Fibroblast of skin of left biceps (primary cell): ENCODE measurements around the gene HDAC9.
"Not testable (repeated sequence)": the region's sequence is repeated elsewhere in the genome, so short reads cannot be mapped to it uniquely, and the experiment has no call there.

Experiments used
- DNase-seq, 2 experiments: peaks; one replicate each; pipeline ENCODE4 v3.0.0-alpha.2; 2013; ENCODE audit warnings: low read depth in 2 of 2

Gene HDAC9

DNA sequence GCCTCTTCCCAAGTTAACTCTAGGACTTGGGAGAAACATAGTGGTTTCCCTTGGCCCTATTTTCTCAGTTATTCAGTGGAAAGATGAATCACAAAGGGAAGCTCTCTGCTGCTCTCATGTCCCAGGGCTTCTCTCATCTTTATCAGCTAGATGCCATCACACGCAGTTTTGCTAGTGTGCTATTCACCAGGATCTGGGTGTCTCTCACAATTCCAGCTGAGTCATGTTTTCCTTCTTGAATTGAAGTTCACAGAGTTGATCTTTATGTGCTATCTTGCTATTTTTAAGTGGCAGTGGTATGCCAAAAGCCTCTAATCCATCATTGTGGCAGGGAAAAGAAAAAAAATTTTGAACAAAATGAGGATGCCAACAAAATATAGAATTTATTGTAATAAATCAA is 520.6 kb downstream of the HDAC9 start:
- no peak for DNase-seq

DNA sequence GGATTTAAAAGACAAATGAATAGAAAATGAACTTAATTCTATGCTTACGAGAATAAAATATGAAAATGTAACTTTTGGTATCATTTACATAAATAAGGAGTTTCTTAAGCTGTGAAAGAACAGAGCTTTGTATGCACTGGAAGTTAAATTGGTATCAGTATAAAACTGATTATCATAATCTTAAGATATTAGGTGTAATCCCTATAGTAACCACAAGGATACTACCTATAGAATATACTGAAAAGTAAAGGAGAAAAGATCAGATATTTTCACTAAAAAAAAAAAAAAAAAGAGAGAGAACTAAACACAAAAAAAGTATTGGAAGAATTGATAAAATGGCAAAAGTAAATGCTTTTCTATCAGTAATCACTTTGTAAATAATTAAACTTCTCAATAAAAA is 521.8 kb downstream of the HDAC9 start:
- no peak for DNase-seq

GRCh38 chr7:19020062-19020461 is 524.5 kb downstream of the HDAC9 start:
- DNase-seq = no peak

DNA sequence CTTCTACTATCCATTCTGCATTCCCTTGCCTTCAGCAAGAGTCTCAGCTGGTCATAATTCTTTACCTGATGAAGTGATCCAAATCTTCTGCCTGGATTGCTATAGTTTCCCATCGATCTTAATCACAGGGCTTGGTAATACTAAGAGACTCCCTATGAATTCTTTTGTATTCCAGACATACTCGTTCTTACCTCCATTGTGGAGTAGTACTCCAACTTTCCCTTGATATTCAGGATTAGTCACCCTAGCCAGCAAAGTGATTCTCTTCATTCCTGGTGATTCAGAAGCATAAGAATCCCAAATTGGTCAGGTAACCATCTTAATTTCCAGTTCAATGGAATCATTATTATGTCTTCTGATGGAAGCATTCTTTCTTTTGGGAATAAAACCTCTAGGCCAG is 525.2 kb downstream of the HDAC9 start:
- no peak for DNase-seq

DNA sequence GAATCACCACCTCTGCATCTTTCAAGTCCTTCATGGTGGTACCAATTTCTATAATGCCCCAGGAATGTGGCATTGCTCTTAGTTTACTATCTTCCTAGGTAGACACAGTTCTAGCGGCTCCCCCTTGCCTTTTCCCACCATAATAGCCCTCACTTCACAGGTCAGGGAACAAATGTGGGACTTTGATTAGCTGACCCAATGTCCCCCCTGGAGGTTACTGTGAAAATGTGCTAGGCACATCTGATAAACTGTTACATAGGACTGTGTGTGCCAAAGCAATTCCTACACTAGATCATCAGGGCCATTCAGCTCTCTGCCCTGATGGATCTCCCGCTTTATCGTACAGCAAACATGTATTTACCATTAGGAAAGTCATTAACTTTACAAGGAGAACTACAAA is 527.9 kb downstream of the HDAC9 start:
- no peak for DNase-seq

- peak; percentile 72 to 76 for DNase-seq
These were observed 528.7 kb downstream of the HDAC9 start for GRCh38 chr7:19024261-19024660.

DNA sequence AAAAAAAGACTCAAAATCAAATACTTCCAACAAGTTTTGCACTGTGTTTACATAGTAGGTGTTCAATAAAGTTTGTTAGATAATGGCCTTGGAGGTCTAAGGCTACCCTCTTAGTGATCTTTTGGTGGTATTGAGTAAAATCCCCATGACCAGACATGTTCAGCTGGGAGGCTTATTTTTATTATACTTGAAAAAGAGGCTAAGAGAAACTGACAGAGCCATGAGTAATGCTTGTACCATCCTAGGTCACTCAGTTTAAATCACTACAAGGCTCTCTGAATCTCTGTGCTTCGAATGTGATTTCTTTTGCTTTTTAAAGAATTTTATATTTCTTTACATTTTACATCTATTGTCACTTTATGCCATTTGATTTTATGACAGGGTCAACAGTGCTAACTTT is 531.3 kb downstream of the HDAC9 start:
- no peak for DNase-seq

DNA sequence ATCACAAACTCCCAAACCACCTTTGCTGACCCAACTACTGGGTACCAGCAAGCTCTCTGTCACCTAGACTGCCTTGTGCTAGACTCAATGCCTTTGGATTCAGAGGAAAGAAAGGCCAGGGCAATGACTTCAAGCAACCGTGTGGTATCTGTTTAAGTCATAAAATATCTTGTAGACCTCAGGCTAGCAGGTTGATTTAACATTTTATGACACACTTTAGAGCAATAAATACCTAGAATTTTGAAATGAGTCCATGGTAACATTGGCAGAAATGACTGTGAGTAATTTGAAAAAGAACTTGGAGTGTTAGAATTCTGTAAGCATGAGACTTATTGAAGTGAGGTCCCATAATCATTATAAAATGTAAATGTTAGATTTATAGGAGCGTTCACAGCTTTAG is 534.7 kb downstream of the HDAC9 start:
- DNase-seq = peak in 1 of 2 experiments; percentile 32

- not testable (repeated sequence) for DNase-seq
These were observed 537.4 kb downstream of the HDAC9 start for GRCh38 chr7:19032942-19033341.

GRCh38 chr7:19051767-19052375 is 556.3 kb downstream of the HDAC9 start:
- no peak for DNase-seq
